Measurements from ENCODE around the gene FBXW8. TPM values are rescaled to one million over a fixed set of nuclear protein-coding genes. Genes with fewer than 3 reads are reported as not detected.
"Not testable (repeated sequence)": the region's sequence is repeated elsewhere in the genome, so short reads cannot be mapped to it uniquely, and the experiment has no call there.

The FBXW8 gene
- total RNA-seq, 1 donor from 2014 or later = 16.4 TPM

DNA sequence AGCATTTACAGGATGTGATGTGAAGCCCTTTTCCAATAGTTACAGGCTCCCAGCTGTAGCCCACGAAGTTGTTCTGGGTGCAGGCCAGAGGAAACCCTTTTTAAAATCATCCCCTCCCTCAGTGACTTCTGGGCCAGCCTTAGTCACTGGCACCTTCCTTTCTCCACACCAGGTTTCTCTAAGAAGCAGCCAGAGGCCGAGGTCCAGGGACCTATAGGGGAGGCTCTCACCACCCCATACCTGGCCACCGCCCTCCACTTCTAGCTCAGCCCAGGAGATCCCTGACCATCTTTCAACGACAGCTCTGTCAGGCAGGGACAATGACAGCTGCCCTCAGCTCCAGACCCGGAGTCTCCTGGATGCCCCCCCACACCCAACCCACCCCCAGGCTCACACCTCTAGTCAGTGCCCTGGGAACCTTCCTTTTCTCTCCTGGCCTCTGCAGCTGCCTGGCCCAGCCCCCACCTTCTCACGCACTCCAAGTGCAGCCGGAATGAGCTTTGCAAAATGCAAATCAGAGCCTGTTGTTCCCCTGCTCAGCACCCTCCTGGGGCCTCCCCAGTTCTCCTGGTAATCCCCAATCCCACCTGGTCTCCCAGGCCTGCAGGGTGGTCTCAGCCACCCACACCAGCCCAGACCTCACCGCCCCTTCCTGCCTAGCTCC is 141.8 kb downstream of the FBXW8 start:
- no peak for DNase-seq (ENCODE audit: low read depth)

DNA sequence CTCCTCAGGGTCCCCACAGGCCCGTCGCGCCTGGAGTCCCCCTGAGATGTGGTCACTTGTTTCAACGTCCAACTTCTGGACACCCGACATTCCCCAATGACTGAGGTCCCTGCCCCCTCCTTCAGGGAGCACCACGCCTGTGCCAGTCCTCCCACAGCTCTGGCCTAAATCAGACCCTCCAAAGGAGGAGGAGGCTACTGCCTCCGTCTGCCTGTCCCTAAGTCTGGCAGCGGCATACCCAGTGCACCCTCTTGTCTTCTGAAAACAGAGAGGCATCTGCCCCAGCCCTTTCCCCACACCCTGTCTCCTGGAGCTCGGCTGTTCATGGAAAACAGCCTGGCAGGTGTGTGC is 142.3 kb downstream of the FBXW8 start:
- no peak for DNase-seq (ENCODE audit: low read depth)

DNA sequence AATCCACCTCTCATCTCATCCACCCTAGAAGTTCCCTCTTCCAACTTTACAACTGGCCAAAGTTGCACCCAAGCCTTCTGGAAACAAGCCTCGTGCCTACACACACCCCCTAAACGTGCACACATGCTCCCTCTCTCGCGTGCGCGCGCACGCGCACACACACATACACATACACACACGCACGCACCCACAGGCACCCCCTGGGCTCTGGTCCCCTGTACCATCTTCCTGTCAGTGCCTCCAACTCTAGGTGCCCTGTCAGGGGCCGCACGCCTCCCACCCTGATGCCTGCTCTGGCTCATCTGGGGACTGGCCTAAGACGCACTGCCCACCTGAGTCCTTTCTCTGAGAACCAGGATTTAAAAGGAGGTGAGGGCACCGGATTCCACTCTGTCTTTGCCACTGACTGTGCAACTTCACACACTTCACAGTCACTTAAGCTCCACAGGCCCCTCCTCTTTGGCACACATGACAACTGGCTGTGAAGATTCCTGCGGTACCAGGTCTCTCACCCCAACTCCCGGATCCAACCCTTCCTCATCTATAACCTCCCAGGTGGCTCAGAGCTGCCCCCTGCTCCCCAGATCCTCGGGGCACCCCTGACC is 142.9 kb downstream of the FBXW8 start:
- DNase-seq (ENCODE audit: low read depth) = no peak

- DNase-seq (ENCODE audit: low read depth) = no peak
Observed at GRCh38 chr12:117054279-117054678, 143.5 kb downstream of the FBXW8 start.

- not testable (repeated sequence) for DNase-seq (ENCODE audit: low read depth)
Observed at GRCh38 chr12:117057626-117058025, 146.9 kb downstream of the FBXW8 start.

- no peak for DNase-seq (ENCODE audit: low read depth)
Observed at GRCh38 chr12:117058442-117059072, 147.8 kb downstream of the FBXW8 start.

DNA sequence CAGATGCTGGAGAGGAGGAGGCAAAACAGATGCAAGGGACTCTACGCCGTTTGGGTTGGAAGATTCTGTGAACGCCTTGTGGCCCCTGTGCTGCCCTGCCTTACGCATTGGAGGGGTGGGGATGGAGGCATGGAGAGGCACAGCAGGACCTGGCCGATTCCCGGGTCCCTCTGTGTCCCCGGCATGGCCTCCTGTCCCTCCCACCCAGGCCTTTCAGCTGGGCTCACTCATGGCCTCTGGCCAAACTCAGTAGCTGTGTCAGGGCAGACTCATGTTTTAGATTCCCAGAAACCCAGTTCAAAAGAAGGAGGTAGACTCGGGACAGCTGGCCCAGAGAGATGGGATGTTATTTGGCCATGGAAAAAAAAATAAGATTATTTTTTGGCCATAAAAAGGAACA is 148.4 kb downstream of the FBXW8 start:
- peak; percentile 5 for DNase-seq (ENCODE audit: low read depth)

DNA sequence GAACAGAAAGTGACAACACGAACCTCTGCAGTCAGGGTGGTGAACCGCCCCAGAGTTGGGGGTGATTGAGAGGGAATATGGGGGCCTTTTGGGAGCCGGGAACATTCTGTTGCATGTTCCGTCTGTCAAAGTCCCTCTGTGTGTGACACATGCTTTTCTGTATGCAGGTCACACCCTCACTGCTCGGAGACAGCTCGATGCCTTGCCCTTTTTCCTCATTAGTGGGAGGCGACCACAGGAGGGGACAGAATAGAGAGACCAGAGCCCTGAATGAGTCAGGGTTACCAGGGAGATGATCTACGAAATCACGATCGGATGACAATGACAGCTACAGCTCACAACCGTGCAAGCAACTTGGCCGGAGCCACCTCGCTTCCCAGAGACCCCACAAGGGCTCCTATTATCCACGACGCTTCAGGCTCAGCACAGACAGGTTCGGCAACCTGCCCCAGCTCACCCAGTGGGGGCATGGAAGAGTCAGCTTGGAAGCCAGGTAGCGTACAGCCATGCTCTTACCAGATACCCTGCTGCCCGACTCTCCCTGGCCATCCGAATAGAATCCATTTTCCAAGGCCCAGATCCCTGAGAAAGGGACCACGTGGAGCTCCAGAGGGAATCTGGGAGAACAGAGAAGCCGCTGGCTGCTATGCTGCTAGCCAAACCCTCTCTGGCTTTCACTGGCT is 149.6 kb downstream of the FBXW8 start:
- DNase-seq (ENCODE audit: low read depth) = no peak

- DNase-seq (ENCODE audit: low read depth) = no peak
Observed at GRCh38 chr12:117060929-117061305, 150.2 kb downstream of the FBXW8 start.

- DNase-seq (ENCODE audit: low read depth) = no peak
Observed at GRCh38 chr12:117061555-117062079, 150.9 kb downstream of the FBXW8 start.

GRCh38 chr12:117063162-117063911 is 152.6 kb downstream of the FBXW8 start:
- no peak for DNase-seq (ENCODE audit: low read depth)

- no peak for DNase-seq (ENCODE audit: low read depth)
Observed at GRCh38 chr12:117064049-117064448, 153.3 kb downstream of the FBXW8 start.

DNA sequence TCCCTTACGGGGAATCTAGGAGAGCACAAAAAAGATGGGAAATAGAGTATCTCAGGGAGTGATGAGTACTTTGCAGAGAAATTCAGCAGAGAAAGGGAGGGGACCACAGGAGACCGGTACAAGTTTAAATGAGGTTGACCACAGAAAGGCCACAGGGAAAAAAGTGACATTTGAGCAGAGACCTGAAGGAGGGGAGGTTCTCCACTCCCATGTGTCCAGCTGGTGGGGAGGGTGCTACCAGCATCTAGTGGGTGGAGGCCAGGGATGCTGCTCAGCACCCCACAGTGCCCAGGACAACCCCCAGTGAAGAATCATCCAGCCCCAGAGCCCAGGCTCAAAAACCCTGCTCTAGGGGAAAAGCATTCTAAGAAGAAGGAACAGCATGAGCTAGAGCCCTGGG is 153.8 kb downstream of the FBXW8 start:
- no peak for DNase-seq (ENCODE audit: low read depth)

DNA sequence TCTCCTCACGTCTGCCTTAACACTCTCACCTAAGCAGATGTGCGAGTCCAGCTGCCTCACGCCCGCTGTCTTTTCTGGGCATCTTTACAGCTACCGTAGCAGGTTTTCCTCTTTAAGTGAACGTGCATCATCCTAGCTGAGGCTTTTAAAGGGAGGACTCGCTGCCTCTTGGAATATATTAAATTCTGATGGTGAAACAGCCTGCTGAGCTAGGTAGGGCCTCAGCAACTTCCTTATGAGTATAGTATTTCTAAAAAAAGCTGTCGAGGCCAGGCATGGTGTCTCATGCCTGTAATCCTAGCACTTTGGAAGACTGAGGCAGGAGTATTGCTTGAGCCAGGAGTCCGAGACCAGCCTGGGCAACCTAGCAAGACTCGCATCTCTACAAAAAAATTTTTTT is 156.3 kb downstream of the FBXW8 start:
- DNase-seq (ENCODE audit: low read depth) = no peak

DNA sequence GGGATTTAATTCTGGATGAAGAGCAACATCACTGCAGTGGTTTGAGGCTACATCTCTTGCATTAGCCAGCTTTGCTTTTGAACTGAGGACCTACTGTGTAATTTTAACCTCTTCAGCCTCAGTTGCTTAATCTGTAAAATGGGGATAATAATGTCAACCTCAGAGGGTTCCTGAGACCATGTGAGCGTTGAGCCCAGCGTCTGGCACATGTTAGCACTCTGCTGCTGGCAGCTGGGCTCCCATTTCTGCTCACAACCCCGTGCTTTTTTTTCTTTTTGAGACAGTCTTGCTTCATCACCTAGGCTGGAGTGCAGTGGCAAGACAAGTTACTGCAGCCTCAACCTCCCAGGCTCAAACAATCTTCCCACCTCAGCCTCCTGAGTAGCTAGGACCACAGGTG is 156.9 kb downstream of the FBXW8 start:
- DNase-seq (ENCODE audit: low read depth) = no peak

GRCh38 chr12:117068492-117068891 is 157.7 kb downstream of the FBXW8 start:
- DNase-seq (ENCODE audit: low read depth) = no peak

- DNase-seq (ENCODE audit: low read depth) = no peak
Observed at GRCh38 chr12:117069101-117069797, 158.5 kb downstream of the FBXW8 start.

GRCh38 chr12:117069926-117070900 is 159.5 kb downstream of the FBXW8 start:
- DNase-seq (ENCODE audit: low read depth) = no peak

DNA sequence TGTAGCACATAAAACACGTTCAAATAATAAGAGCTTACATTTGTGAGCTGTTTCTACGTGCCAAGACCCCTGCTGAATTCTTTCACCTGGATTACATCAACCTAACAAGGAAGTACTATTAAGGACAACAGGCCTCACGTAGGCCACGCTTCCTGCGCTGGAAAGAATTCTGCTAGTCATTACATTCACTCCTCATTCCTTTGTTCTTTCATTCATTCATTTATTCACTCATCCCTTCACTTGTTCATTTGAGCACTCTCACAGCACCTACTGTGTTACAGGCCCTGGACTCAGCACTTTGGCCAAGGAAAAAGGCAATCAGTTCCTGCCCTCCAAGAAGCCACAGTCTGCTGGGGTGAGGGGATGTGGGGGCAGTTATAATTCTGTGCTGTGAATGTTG is 160.3 kb downstream of the FBXW8 start:
- DNase-seq (ENCODE audit: low read depth) = no peak

GRCh38 chr12:117072106-117072505 is 161.4 kb downstream of the FBXW8 start:
- no peak for DNase-seq (ENCODE audit: low read depth)

Measured in myocyte (in vitro differentiated cells).